IPS-15b (cell line): ENCODE measurements around the gene RBCK1.

ENCODE experiments used
- H3K27me3 ChIP-seq: one replicate; pipeline ENCODE4 v1.6.1; 2013; ENCODE audit warnings: low read length; ENCODE audit not compliant: control insufficient read depth, insufficient read depth
- H3K36me3 ChIP-seq: one replicate; pipeline ENCODE4 v1.6.1; 2013; ENCODE audit warnings: low read length; ENCODE audit not compliant: control insufficient read depth, insufficient read depth
- H3K4me1 ChIP-seq: one replicate; pipeline ENCODE4 v1.6.1; 2013; ENCODE audit warnings: mild to moderate bottlenecking, low read length; ENCODE audit not compliant: control insufficient read depth, insufficient read depth
- H3K4me3 ChIP-seq: one replicate; pipeline ENCODE4 v1.5.1; 2013; ENCODE audit warnings: low read depth, low read length
- H3K9ac ChIP-seq: one replicate; pipeline ENCODE4 v1.6.1; 2013; ENCODE audit warnings: low read depth, mild to moderate bottlenecking, low read length
- H3K9me3 ChIP-seq: one replicate; pipeline ENCODE4 v1.6.1; 2013; ENCODE audit warnings: mild to moderate bottlenecking, low read length; ENCODE audit not compliant: control insufficient read depth, insufficient read depth

RBCK1 gene

GRCh38 chr20:460180-460579 is 52.1 kb downstream of the RBCK1 start:
- no peak overlapping the region for H3K9ac ChIP-seq

GRCh38 chr20:460707-461106 is 52.6 kb downstream of the RBCK1 start:
- Histone ChIP-seq H3K9ac (no peak overlapping the region), H3K36me3 (no peaks in the 10 kb centered on the region), H3K9me3 (no peaks in the 10 kb centered on the region), H3K4me1 (peaks cover 2% of the 10 kb centered on the region), H3K27me3 (peaks cover 22% of the 10 kb centered on the region), H3K4me3 (no peak overlapping the region)

More at GRCh38 chr20:460180-460579, 52.1 kb downstream of the RBCK1 start:
- no peak overlapping the region for H3K4me3 ChIP-seq
- peaks cover 21% of the 10 kb centered on the region for H3K27me3 ChIP-seq
- peaks cover 2% of the 10 kb centered on the region for H3K4me1 ChIP-seq
- no peaks in the 10 kb centered on the region for H3K36me3 ChIP-seq
- no peaks in the 10 kb centered on the region for H3K9me3 ChIP-seq

- H3K4me3 ChIP-seq: peak overlapping the region; percentile 86
Measured at GRCh38 chr20:461254-462198, 53.4 kb downstream of the RBCK1 start.

GRCh38 chr20:462199-462991 is 54.3 kb downstream of the RBCK1 start, which contains the start of gene TBC1D20:
TBC1D20 (minus strand) TSS chr20:462533; CDS start chr20:462405, 128 bp downstream.
- H3K27me3 ChIP-seq: peaks cover 22% of the 10 kb centered on the region
- peak within 1 kb of the TSS; percentile 86 for H3K4me3 ChIP-seq
- peak within 1 kb of the TSS; percentile 54 for H3K9ac ChIP-seq
- H3K9me3 ChIP-seq: no peaks in the 10 kb centered on the region
- peaks cover 2% of the 10 kb centered on the region for H3K4me1 ChIP-seq
- H3K36me3 ChIP-seq: no peaks in the 10 kb centered on the region

More at GRCh38 chr20:461254-462198, 53.4 kb downstream of the RBCK1 start:
- Histone ChIP-seq H3K27me3 (peaks cover 22% of the 10 kb centered on the region), H3K9me3 (no peaks in the 10 kb centered on the region), H3K9ac (peak overlapping the region; percentile 54), H3K36me3 (no peaks in the 10 kb centered on the region), H3K4me1 (peaks cover 2% of the 10 kb centered on the region)

GRCh38 chr20:467755-468154 is 59.7 kb downstream of the RBCK1 start:
- Histone ChIP-seq H3K9ac (no peak overlapping the region), H3K27me3 (peaks cover 16% of the 10 kb centered on the region), H3K4me3 (no peak overlapping the region), H3K9me3 (no peaks in the 10 kb centered on the region), H3K4me1 (no peaks in the 10 kb centered on the region), H3K36me3 (no peaks in the 10 kb centered on the region)

GRCh38 chr20:469746-470490 is 61.8 kb downstream of the RBCK1 start:
- no peak overlapping the region for H3K9ac ChIP-seq
- H3K36me3 ChIP-seq: peaks cover 4% of the 10 kb centered on the region
- no peaks in the 10 kb centered on the region for H3K9me3 ChIP-seq

GRCh38 chr20:472137-472846 is 64.2 kb downstream of the RBCK1 start:
- H3K4me3 ChIP-seq: no peak overlapping the region
- H3K4me1 ChIP-seq: no peaks in the 10 kb centered on the region
- H3K36me3 ChIP-seq: peaks cover 4% of the 10 kb centered on the region
- no peak overlapping the region for H3K9ac ChIP-seq
- no peaks in the 10 kb centered on the region for H3K9me3 ChIP-seq
- H3K27me3 ChIP-seq: no peaks in the 10 kb centered on the region

More at GRCh38 chr20:469746-470490, 61.8 kb downstream of the RBCK1 start:
- Histone ChIP-seq H3K4me3 (no peak overlapping the region), H3K4me1 (no peaks in the 10 kb centered on the region), H3K27me3 (peaks cover 3% of the 10 kb centered on the region)

GRCh38 chr20:472889-473292 is 64.8 kb downstream of the RBCK1 start:
- H3K4me1 ChIP-seq: no peaks in the 10 kb centered on the region
- H3K36me3 ChIP-seq: peaks cover 4% of the 10 kb centered on the region
- H3K9ac ChIP-seq: no peak overlapping the region
- no peaks in the 10 kb centered on the region for H3K9me3 ChIP-seq
- H3K4me3 ChIP-seq: no peak overlapping the region
- H3K27me3 ChIP-seq: no peaks in the 10 kb centered on the region

GRCh38 chr20:474581-474980 is 66.5 kb downstream of the RBCK1 start:
- Histone ChIP-seq H3K4me1 (no peaks in the 10 kb centered on the region), H3K36me3 (peaks cover 4% of the 10 kb centered on the region), H3K9me3 (no peaks in the 10 kb centered on the region), H3K27me3 (no peaks in the 10 kb centered on the region), H3K4me3 (no peak overlapping the region), H3K9ac (no peak overlapping the region)

GRCh38 chr20:475463-476357 is 67.6 kb downstream of the RBCK1 start:
- H3K4me1 ChIP-seq: no peaks in the 10 kb centered on the region
- H3K36me3 ChIP-seq: peaks cover 7% of the 10 kb centered on the region
- H3K4me3 ChIP-seq: no peak overlapping the region

More at GRCh38 chr20:475463-476357, 67.6 kb downstream of the RBCK1 start:
- Histone ChIP-seq H3K9me3 (no peaks in the 10 kb centered on the region), H3K9ac (no peak overlapping the region), H3K27me3 (no peaks in the 10 kb centered on the region)
